NB4 (cell line): ENCODE data around the gene KLHL9.
A peak's percentile ranks its signal among the peaks of the same experiment; 100 is the strongest.

ENCODE experiments used
- DNase-seq: peaks from one replicate; pipeline ENCODE4 v3.0.0; 2010; ENCODE audit warnings: low read depth
- H3K4me3 ChIP-seq: one replicate; pipeline ENCODE4 v1.5.1; 2011; ENCODE audit warnings: mild to moderate bottlenecking, low read depth, low read length, moderate library complexity
- CTCF ChIP-seq: IDR thresholded peaks from one replicate; pipeline ENCODE4 v1.5.1; 2012; ENCODE audit warnings: low read depth, low read length
- MAX ChIP-seq: IDR thresholded peaks from 2 replicates; pipeline ENCODE4 v1.6.1; 2011; ENCODE audit warnings: low read depth, low read length
- MYC ChIP-seq: IDR thresholded peaks from 2 replicates; pipeline ENCODE4 v1.6.1; 2011; ENCODE audit warnings: low read depth, low read length
- POLR2A ChIP-seq: IDR thresholded peaks from 2 replicates; pipeline ENCODE4 v1.6.1; 2011; ENCODE audit warnings: mild to moderate bottlenecking; ENCODE audit not compliant: insufficient read length; ENCODE audit errors: extremely low read depth

Gene KLHL9

GRCh38 chr9:21295992-21296391 lies 39.2 kb downstream of the KLHL9 start:
- H3K4me3 ChIP-seq = no peak overlapping the region
- TF ChIP-seq CTCF = no peak
- TF ChIP-seq MYC = no peak
- no peak for TF ChIP-seq POLR2A
- no peak for TF ChIP-seq MAX
- DNase-seq = peak; percentile 51

- TF ChIP-seq CTCF = no peak
- no peak for TF ChIP-seq POLR2A
- no peak for TF ChIP-seq MAX
- no peak for TF ChIP-seq MYC
- DNase-seq = peak; percentile 74
- H3K4me3 ChIP-seq = no peak overlapping the region
These were observed 40.2 kb downstream of the KLHL9 start for GRCh38 chr9:21294904-21295538.

- DNase-seq = peak; percentile 50
- TF ChIP-seq POLR2A (no peak), MYC (no peak), MAX (no peak), CTCF (no peak)
- H3K4me3 ChIP-seq = no peak overlapping the region
These were observed 40.8 kb downstream of the KLHL9 start for GRCh38 chr9:21294364-21294774.

- H3K4me3 ChIP-seq = no peak overlapping the region
- no peak for TF ChIP-seq MYC
- TF ChIP-seq POLR2A = no peak
- TF ChIP-seq MAX = no peak
- TF ChIP-seq CTCF = no peak
- DNase-seq = no peak
These were observed 45.4 kb downstream of the KLHL9 start for GRCh38 chr9:21289848-21290247.

GRCh38 chr9:21287280-21287679 lies 47.9 kb downstream of the KLHL9 start:
- no peak overlapping the region for H3K4me3 ChIP-seq
- TF ChIP-seq POLR2A = no peak
- TF ChIP-seq MYC = no peak
- TF ChIP-seq MAX = no peak
- DNase-seq = peak; percentile 29

GRCh38 chr9:21286659-21287058 lies 48.5 kb downstream of the KLHL9 start:
- TF ChIP-seq MAX (no peak), MYC (no peak), CTCF (no peak), POLR2A (no peak)
- DNase-seq = peak; percentile 53
- H3K4me3 ChIP-seq = no peak overlapping the region
